GM12872 (cell line): ENCODE measurements around the gene CASP4.

ENCODE experiments used
- CTCF ChIP-seq: IDR thresholded peaks from 3 replicates; pipeline ENCODE4 v1.5.1; 2011; ENCODE audit warnings: low read depth, mild to moderate bottlenecking, low read length, moderate library complexity; ENCODE audit not compliant: insufficient read depth

The CASP4 gene

GRCh38 chr11:104905271-104905670 is 63.1 kb downstream of the CASP4 start:
- no peak for TF ChIP-seq CTCF

GRCh38 chr11:104899226-104899625 is 69.1 kb downstream of the CASP4 start:
- no peak for TF ChIP-seq CTCF

- TF ChIP-seq CTCF = no peak
Measured at GRCh38 chr11:104898685-104899013, 69.7 kb downstream of the CASP4 start.

- TF ChIP-seq CTCF = no peak
Measured at GRCh38 chr11:104897891-104898684, 70.3 kb downstream of the CASP4 start, which contains the start of gene CASP12. TSS of gene CASP12 (minus strand) at chr11:104898460.

- no peak for TF ChIP-seq CTCF
Measured at GRCh38 chr11:104895634-104896033, 72.7 kb downstream of the CASP4 start.

- TF ChIP-seq CTCF = no peak
Measured at GRCh38 chr11:104893876-104894275, 74.5 kb downstream of the CASP4 start.
